HEK293 (cell line): Measurements from ENCODE around the gene PLPP7.

Experiments used
- CTCF ChIA-PET: fragments of 350-600 bp; formaldehyde crosslinking; extraction: SDS; loops from one replicate; lab custom pipeline; 2021; ENCODE audit warnings: antibody characterized with exemption; lab: Yijun Ruan, JAX
- POLR2A ChIA-PET: fragments of 300-600 bp; formaldehyde crosslinking; extraction: SDS; loops from one replicate; lab custom pipeline; 2020; ENCODE audit warnings: antibody characterized with exemption, inconsistent platforms; lab: Yijun Ruan, JAX
- H3K27ac ChIP-seq: fragments of 200-500 bp; sonication (Bioruptor generic); 2 replicates; pipeline ENCODE4 v1.5.1; 2014; ENCODE audit warnings: low read depth, low read length, control low read depth, inconsistent platforms; ENCODE audit errors: extremely low read depth
- H3K36me3 ChIP-seq, 2 experiments: fragments of 200-500 bp in 1 of 2; sonication (Bioruptor generic) in 1 of 2; 1 replicate in 1 of 2; 2 replicates in 1 of 2; pipeline ENCODE4 v1.5.1; 2014 to 2017; ENCODE audit warnings: inconsistent platforms in 2 of 2, low read length in 2 of 2; ENCODE audit not compliant: control insufficient read depth in 2 of 2, insufficient read depth in 1 of 2
- H3K4me1 ChIP-seq: fragments of 200-500 bp; sonication (Bioruptor generic); 2 replicates; pipeline ENCODE4 v1.5.1; 2014; ENCODE audit warnings: mild to moderate bottlenecking, low read length, inconsistent platforms; ENCODE audit not compliant: control insufficient read depth, insufficient read depth
- H3K4me3 ChIP-seq: 2 replicates; pipeline ENCODE4 v1.5.1; 2011; ENCODE audit warnings: low read depth, mild to moderate bottlenecking, control low read depth, low read length, moderate library complexity
- H3K9me3 ChIP-seq: fragments of 200-500 bp; sonication (Bioruptor generic); 2 replicates; pipeline ENCODE4 v1.5.1; 2014; ENCODE audit warnings: low read depth, low read length, inconsistent platforms; ENCODE audit not compliant: control insufficient read depth, insufficient read depth
- GLIS1 ChIP-seq: fragments of 450-650 bp; formaldehyde crosslinking; IDR thresholded peaks from 2 replicates; pipeline ENCODE4 v1.5.1; 2016; ENCODE audit warnings: missing biosample characterization, missing genetic modification characterization
- GLIS2 ChIP-seq: fragments of 450-650 bp; formaldehyde crosslinking; IDR thresholded peaks from 2 replicates; pipeline ENCODE4 v1.5.1; 2016; ENCODE audit warnings: missing biosample characterization, missing genetic modification characterization
- IKZF3 ChIP-seq: fragments of 450-650 bp; IDR thresholded peaks from 2 replicates; pipeline ENCODE4 v1.5.0; 2018; ENCODE audit warnings: missing biosample characterization, mild to moderate bottlenecking, missing genetic modification characterization, moderate library complexity
- KLF17 ChIP-seq: fragments of 450-650 bp; formaldehyde crosslinking; IDR thresholded peaks from 2 replicates; pipeline ENCODE4 v1.5.1; 2016; ENCODE audit warnings: missing biosample characterization, missing genetic modification characterization
- REST ChIP-seq: fragments of 450-650 bp; formaldehyde crosslinking; IDR thresholded peaks from 2 replicates; pipeline ENCODE4 v1.5.1; 2016; ENCODE audit warnings: missing biosample characterization, missing genetic modification characterization
- SALL2 ChIP-seq: fragments of 450-650 bp; formaldehyde crosslinking; IDR thresholded peaks from 2 replicates; pipeline ENCODE4 v1.5.0; 2017; ENCODE audit warnings: missing biosample characterization, mild to moderate bottlenecking, missing genetic modification characterization, borderline replicate concordance
- SETDB1 ChIP-seq: IDR thresholded peaks from one replicate; pipeline ENCODE4 v1.6.1; 2017; ENCODE audit warnings: mild to moderate bottlenecking, low read length, moderate library complexity, mixed read lengths; ENCODE audit not compliant: insufficient read length
- ZBTB17 ChIP-seq: fragments of 450-650 bp; formaldehyde crosslinking; IDR thresholded peaks from 2 replicates; pipeline ENCODE4 v1.5.1; 2016; ENCODE audit warnings: missing biosample characterization, missing genetic modification characterization
- ZBTB21 ChIP-seq: fragments of 450-650 bp; formaldehyde crosslinking; IDR thresholded peaks from 2 replicates; pipeline ENCODE4 v1.5.1; 2017; ENCODE audit warnings: missing biosample characterization, missing genetic modification characterization
- ZBTB26 ChIP-seq: fragments of 450-650 bp; formaldehyde crosslinking; optimal IDR thresholded peaks from 2 replicates; pipeline ENCODE3; 2016; ENCODE audit warnings: missing biosample characterization, mild to moderate bottlenecking, missing genetic modification characterization
- ZBTB49 ChIP-seq: fragments of 450-650 bp; formaldehyde crosslinking; IDR thresholded peaks from 2 replicates; pipeline ENCODE4 v1.5.1; 2016; ENCODE audit warnings: missing biosample characterization, missing genetic modification characterization, low read depth
- ZFP37 ChIP-seq: fragments of 450-650 bp; formaldehyde crosslinking; IDR thresholded peaks from 2 replicates; pipeline ENCODE4 v1.5.1; 2016; ENCODE audit warnings: missing biosample characterization, missing genetic modification characterization
- ZNF138 ChIP-seq: fragments of 450-650 bp; formaldehyde crosslinking; IDR thresholded peaks from 2 replicates; pipeline ENCODE4 v1.5.1; 2016; ENCODE audit warnings: missing biosample characterization, missing genetic modification characterization, borderline replicate concordance
- ZNF148 ChIP-seq: fragments of 450-650 bp; formaldehyde crosslinking; IDR thresholded peaks from 2 replicates; pipeline ENCODE4 v1.5.0; 2017; ENCODE audit warnings: missing biosample characterization, missing genetic modification characterization, borderline replicate concordance
- ZNF157 ChIP-seq: fragments of 450-650 bp; formaldehyde crosslinking; IDR thresholded peaks from 2 replicates; pipeline ENCODE4 v1.5.1; 2016; ENCODE audit warnings: missing biosample characterization, missing genetic modification characterization
- ZNF169 ChIP-seq: fragments of 450-650 bp; formaldehyde crosslinking; IDR thresholded peaks from 2 replicates; pipeline ENCODE4 v1.5.1; 2016; ENCODE audit warnings: missing biosample characterization, missing genetic modification characterization
- ZNF292 ChIP-seq: fragments of 450-650 bp; formaldehyde crosslinking; IDR thresholded peaks from 2 replicates; pipeline ENCODE4 v1.5.1; 2016; ENCODE audit warnings: low read depth, missing biosample characterization, missing genetic modification characterization, borderline replicate concordance
- ZNF501 ChIP-seq: fragments of 450-650 bp; formaldehyde crosslinking; IDR thresholded peaks from 2 replicates; pipeline ENCODE4 v1.5.1; 2016; ENCODE audit warnings: missing biosample characterization, missing genetic modification characterization
- ZNF521 ChIP-seq: fragments of 450-650 bp; formaldehyde crosslinking; IDR thresholded peaks from 2 replicates; pipeline ENCODE4 v1.5.1; 2017; ENCODE audit warnings: missing biosample characterization, mild to moderate bottlenecking, missing genetic modification characterization
- ZNF623 ChIP-seq: fragments of 450-650 bp; formaldehyde crosslinking; IDR thresholded peaks from 2 replicates; pipeline ENCODE4 v1.5.1; 2016; ENCODE audit warnings: missing biosample characterization, missing genetic modification characterization
- ZNF777 ChIP-seq: fragments of 450-650 bp; formaldehyde crosslinking; IDR thresholded peaks from 2 replicates; pipeline ENCODE4 v1.5.1; 2017; ENCODE audit warnings: missing biosample characterization, missing genetic modification characterization, borderline replicate concordance
- ZNF791 ChIP-seq: fragments of 450-650 bp; formaldehyde crosslinking; IDR thresholded peaks from 2 replicates; pipeline ENCODE4 v1.5.1; 2016; ENCODE audit warnings: missing biosample characterization, missing genetic modification characterization
- ZNF830 ChIP-seq: fragments of 450-650 bp; IDR thresholded peaks from 2 replicates; pipeline ENCODE4 v1.5.0; 2018; ENCODE audit warnings: missing biosample characterization, missing genetic modification characterization, low read depth, mild to moderate bottlenecking, moderate library complexity
- ZSCAN23 ChIP-seq: fragments of 450-650 bp; formaldehyde crosslinking; IDR thresholded peaks from 2 replicates; pipeline ENCODE4 v1.5.1; 2016; ENCODE audit warnings: missing biosample characterization, missing genetic modification characterization
- ZSCAN5A ChIP-seq: fragments of 450-650 bp; formaldehyde crosslinking; IDR thresholded peaks from 2 replicates; pipeline ENCODE4 v1.5.1; 2016; ENCODE audit warnings: missing biosample characterization, missing genetic modification characterization
- ZXDB ChIP-seq: fragments of 450-650 bp; formaldehyde crosslinking; IDR thresholded peaks from 2 replicates; pipeline ENCODE4 v1.5.1; 2016; ENCODE audit warnings: missing biosample characterization, missing genetic modification characterization

PLPP7 gene

GRCh38 chr9:131291795-131292315, 2.3 kb downstream of the PLPP7 start (continued):
- TF ChIP-seq ZBTB49 (tag by site-specific recombination) (no peak), ZSCAN23 (tag by site-specific recombination) (no peak), GLIS1 (tag by site-specific recombination) (no peak), IKZF3 (tag by site-specific recombination) (no peak), KLF17 (no peak), ZBTB17 (no peak), ZBTB26 (tag by site-specific recombination) (no peak), ZFP37 (tag by site-specific recombination) (no peak), ZNF292 (no peak), ZNF148 (tag by site-specific recombination) (no peak), ZNF157 (tag by site-specific recombination) (no peak), GLIS2 (no peak)

GRCh38 chr9:131292937-131293336, 3.4 kb downstream of the PLPP7 start:
- no peaks in the 10 kb centered on the region for H3K4me1 ChIP-seq
- ChIA-PET POLR2A (interaction anchor here (0.6 kb wide), 1 partner anchor 116 kb away, joined by 4 read pairs; no protein-coding TSS in a partner anchor), CTCF (interaction anchor here (1.1 to 1.2 kb wide), 2 partner anchors 43 to 113 kb away, joined by 3 to 13 read pairs; no protein-coding TSS in a partner anchor)
- H3K27ac ChIP-seq = no peak overlapping the region
- H3K4me3 ChIP-seq = no peak overlapping the region
- no peaks in the 10 kb centered on the region for H3K9me3 ChIP-seq
- peaks cover 0 to 10% of the 10 kb centered on the region in 2 experiments; a peak in 1 of 3 replicates for H3K36me3 ChIP-seq
- TF ChIP-seq ZNF501 (tag by site-specific recombination) (no peak), SETDB1 (no peak), ZNF777 (tag by site-specific recombination) (no peak), ZSCAN5A (tag by site-specific recombination) (no peak), SALL2 (tag by site-specific recombination) (no peak), ZNF830 (tag by site-specific recombination) (no peak), ZNF791 (tag by site-specific recombination) (no peak), ZNF521 (tag by site-specific recombination) (no peak), REST (tag by site-specific recombination) (no peak), ZNF138 (tag by site-specific recombination) (no peak), ZBTB21 (no peak), ZXDB (tag by site-specific recombination) (no peak), ZNF169 (tag by site-specific recombination) (no peak), ZNF623 (no peak)
